NOMO-1 treated with dmso at 0.1 percent for 144 hours (cell line): ENCODE results near the gene GAST.
"Not testable (repeated sequence)": the region's sequence is repeated elsewhere in the genome, so short reads cannot be mapped to it uniquely, and the experiment has no call there.

Experiments
- DNase-seq: peaks from one replicate; lab custom pipeline; 2025; ENCODE audit not compliant: unreplicated experiment; lab: John Stamatoyannopoulos, UW

Gene GAST

GRCh38 chr17:41711669-41712400 is at the start of gene GAST:
Gene GAST (plus strand): TSS chr17:41712331. CDS start chr17:41715437, 3,106 bp downstream.
- no peak for DNase-seq

- DNase-seq: no peak
Measured at GRCh38 chr17:41663451-41664171, 48.5 kb upstream of the GAST start.

GRCh38 chr17:41664172-41664457 is 48.0 kb upstream of the GAST start:
- DNase-seq: no peak

- DNase-seq: no peak
Measured at GRCh38 chr17:41664587-41665565, 47.3 kb upstream of the GAST start.

GRCh38 chr17:41665566-41666236 is 46.4 kb upstream of the GAST start:
- peak; percentile 65 for DNase-seq

- DNase-seq: no peak
Measured at GRCh38 chr17:41666237-41666641, 45.9 kb upstream of the GAST start.

- peak; percentile 89 for DNase-seq
Measured at GRCh38 chr17:41666708-41667279, 45.3 kb upstream of the GAST start.

- peak; percentile 10 for DNase-seq
Measured at GRCh38 chr17:41667280-41668041, 44.7 kb upstream of the GAST start.

- no peak for DNase-seq
Measured at GRCh38 chr17:41672153-41672552, 40.0 kb upstream of the GAST start.

GRCh38 chr17:41675157-41676057 is 36.7 kb upstream of the GAST start:
- DNase-seq: not testable (repeated sequence)

GRCh38 chr17:41676058-41676419 is 36.1 kb upstream of the GAST start:
- no peak for DNase-seq

GRCh38 chr17:41678411-41678906 is 33.7 kb upstream of the GAST start:
- DNase-seq: peak; percentile 56

GRCh38 chr17:41678907-41679739 is 33.0 kb upstream of the GAST start:
- peak; percentile 84 for DNase-seq

GRCh38 chr17:41679740-41680425 is 32.2 kb upstream of the GAST start:
- no peak for DNase-seq

- DNase-seq: no peak
Measured at GRCh38 chr17:41680426-41681040, 31.6 kb upstream of the GAST start.

- no peak for DNase-seq
Measured at GRCh38 chr17:41681776-41682175, 30.4 kb upstream of the GAST start.

GRCh38 chr17:41682631-41683030 is 29.5 kb upstream of the GAST start:
- DNase-seq: no peak
